ENCODE results near the gene MAN1C1. TPM values are rescaled to one million over a fixed set of nuclear protein-coding genes. Genes with fewer than 3 reads are reported as not detected.

Gene MAN1C1
- total RNA-seq, 2 experiments from 2014 or later = 28.9 to 31.1 TPM

GRCh38 chr1:25799352-25799934, 182.9 kb downstream of the MAN1C1 start:
- Mint-ChIP-seq H3K27ac (peak overlapping the region; percentile 81), H3K27me3 (peaks cover 9% of the 10 kb centered on the region), H3K9me3 (no peaks in the 10 kb centered on the region), H3K4me1 (peaks cover 72% of the 10 kb centered on the region), H3K4me3 (peak overlapping the region; percentile 63), H3K36me3 (ENCODE audit: low read depth) (no peaks in the 10 kb centered on the region)
- ChIA-PET POLR2A (interaction anchor here (0.7 kb wide), 1 partner anchor 191 kb away, joined by 5 read pairs; no protein-coding TSS in a partner anchor), CTCF (interaction anchor here (0.7 to 1.3 kb wide), 4 partner anchors 12 to 180 kb away, joined by 3 to 4 read pairs (median 3); partner anchors contain the start of gene MTFR1L)
- no peak for DNase-seq

- Mint-ChIP-seq H3K4me3 (peak within 1 kb of the TSS; percentile 76), H3K27ac (peak within 1 kb of the TSS; percentile 81), H3K4me1 (peaks cover 74% of the 10 kb centered on the region), H3K27me3 (peaks cover 9% of the 10 kb centered on the region), H3K36me3 (ENCODE audit: low read depth) (no peaks in the 10 kb centered on the region), H3K9me3 (no peaks in the 10 kb centered on the region)
- CTCF ChIA-PET = interaction anchor here (0.7 to 1.9 kb wide), 8 partner anchors 9 to 241 kb away, joined by 3 to 4 read pairs (median 3); partner anchors contain the start of gene MTFR1L
- DNase-seq = peak; percentile 44
- POLR2A ChIA-PET = interaction anchor here (0.7 kb wide), 1 partner anchor 191 kb away, joined by 5 read pairs; no protein-coding TSS in a partner anchor
These were observed 183.5 kb downstream of the MAN1C1 start, which contains the start of gene SELENON for GRCh38 chr1:25799935-25800702. TSS of gene SELENON (plus strand) at chr1:25800193. CDS start at chr1:25800231, 38 bp downstream.

- Mint-ChIP-seq H3K9me3 (no peaks in the 10 kb centered on the region), H3K27ac (peak overlapping the region; percentile 63), H3K4me3 (peak overlapping the region; percentile 76), H3K4me1 (peaks cover 68% of the 10 kb centered on the region), H3K36me3 (ENCODE audit: low read depth) (no peaks in the 10 kb centered on the region), H3K27me3 (peaks cover 6% of the 10 kb centered on the region)
- no peak for DNase-seq
- POLR2A ChIA-PET = no interaction called here
- CTCF ChIA-PET = interaction anchor here (0.7 to 1.9 kb wide), 8 partner anchors 10 to 242 kb away, joined by 3 to 4 read pairs (median 3); no protein-coding TSS in a partner anchor
These were observed 184.2 kb downstream of the MAN1C1 start for GRCh38 chr1:25800703-25801377.

- Mint-ChIP-seq H3K4me1 (peaks cover 48% of the 10 kb centered on the region), H3K4me3 (no peak overlapping the region)
These were observed 186.3 kb downstream of the MAN1C1 start for GRCh38 chr1:25802915-25803314.

GRCh38 chr1:25803368-25803767, 186.8 kb downstream of the MAN1C1 start:
- Mint-ChIP-seq H3K4me1 (peaks cover 43% of the 10 kb centered on the region), H3K9me3 (no peaks in the 10 kb centered on the region), H3K4me3 (no peak overlapping the region), H3K27me3 (peaks cover 5% of the 10 kb centered on the region), H3K27ac (no peak overlapping the region), H3K36me3 (ENCODE audit: low read depth) (no peaks in the 10 kb centered on the region)
- no peak for DNase-seq
- ChIA-PET CTCF (interaction anchor here (0.6 kb wide), 1 partner anchor 18 kb away, joined by 3 read pairs; no protein-coding TSS in a partner anchor), POLR2A (no interaction called here)

More at GRCh38 chr1:25802915-25803314, 186.3 kb downstream of the MAN1C1 start:
- CTCF ChIA-PET = interaction anchor here (0.6 to 1.4 kb wide), 2 partner anchors 18 to 184 kb away, joined by 3 to 4 read pairs; no protein-coding TSS in a partner anchor
- H3K27ac Mint-ChIP-seq = no peak overlapping the region
- POLR2A ChIA-PET = no interaction called here
- no peak for DNase-seq
- no peaks in the 10 kb centered on the region for H3K9me3 Mint-ChIP-seq
- H3K36me3 Mint-ChIP-seq (ENCODE audit: low read depth) = no peaks in the 10 kb centered on the region
- peaks cover 5% of the 10 kb centered on the region for H3K27me3 Mint-ChIP-seq

GRCh38 chr1:25804244-25804963, 187.8 kb downstream of the MAN1C1 start:
- DNase-seq = no peak
- no peak overlapping the region for H3K27ac Mint-ChIP-seq
- no peaks in the 10 kb centered on the region for H3K9me3 Mint-ChIP-seq
- ChIA-PET CTCF (no interaction called here), POLR2A (no interaction called here)
- H3K36me3 Mint-ChIP-seq (ENCODE audit: low read depth) = no peaks in the 10 kb centered on the region
- peaks cover 38% of the 10 kb centered on the region for H3K4me1 Mint-ChIP-seq
- H3K27me3 Mint-ChIP-seq = peaks cover 5% of the 10 kb centered on the region
- H3K4me3 Mint-ChIP-seq = no peak overlapping the region

- Mint-ChIP-seq H3K27ac (no peak overlapping the region), H3K9me3 (no peaks in the 10 kb centered on the region), H3K27me3 (peaks cover 5% of the 10 kb centered on the region), H3K4me3 (no peak overlapping the region), H3K36me3 (ENCODE audit: low read depth) (no peaks in the 10 kb centered on the region), H3K4me1 (peaks cover 34% of the 10 kb centered on the region)
- DNase-seq = no peak
- POLR2A ChIA-PET = no interaction called here
- CTCF ChIA-PET = no interaction called here
These were observed 188.6 kb downstream of the MAN1C1 start for GRCh38 chr1:25804964-25805862.

- ChIA-PET CTCF (interaction anchor here (0.5 kb wide), 1 partner anchor 400 kb away, joined by 3 read pairs; no protein-coding TSS in a partner anchor), POLR2A (no interaction called here)
- Mint-ChIP-seq H3K36me3 (ENCODE audit: low read depth) (no peaks in the 10 kb centered on the region), H3K27me3 (peaks cover 3% of the 10 kb centered on the region), H3K4me1 (peaks cover 30% of the 10 kb centered on the region), H3K9me3 (no peaks in the 10 kb centered on the region), H3K4me3 (no peak overlapping the region), H3K27ac (no peak overlapping the region)
- no peak for DNase-seq
These were observed 189.3 kb downstream of the MAN1C1 start for GRCh38 chr1:25805863-25806225.

- Mint-ChIP-seq H3K4me1 (peaks cover 28% of the 10 kb centered on the region), H3K27ac (no peak overlapping the region), H3K36me3 (ENCODE audit: low read depth) (no peaks in the 10 kb centered on the region), H3K9me3 (no peaks in the 10 kb centered on the region), H3K4me3 (no peak overlapping the region), H3K27me3 (peaks cover 3% of the 10 kb centered on the region)
- no peak for DNase-seq
- CTCF ChIA-PET = interaction anchor here (0.7 to 1.5 kb wide), 3 partner anchors 97 to 198 kb away, joined by 3 to 4 read pairs (median 3); no protein-coding TSS in a partner anchor
- POLR2A ChIA-PET = no interaction called here
These were observed 189.8 kb downstream of the MAN1C1 start for GRCh38 chr1:25806418-25806817.

GRCh38 chr1:25807480-25808390, 191.1 kb downstream of the MAN1C1 start:
- Mint-ChIP-seq H3K4me1 (peaks cover 16% of the 10 kb centered on the region), H3K4me3 (no peak overlapping the region), H3K36me3 (ENCODE audit: low read depth) (no peaks in the 10 kb centered on the region), H3K27ac (no peak overlapping the region), H3K27me3 (peaks cover 3% of the 10 kb centered on the region), H3K9me3 (no peaks in the 10 kb centered on the region)
- CTCF ChIA-PET = interaction anchor here (0.6 to 1.5 kb wide), 5 partner anchors 12 to 1034 kb away, joined by 3 to 5 read pairs (median 3); partner anchors contain the start of gene MTFR1L
- POLR2A ChIA-PET = no interaction called here
- no peak for DNase-seq

Measured in activated CD4-positive, alpha-beta T cell treated with anti-CD3 and anti-CD28 coated beads, Interleukin-2, amount 10 ng/mL, durations not matched to agents 7 days and 5 days (primary cell).